Measurements from ENCODE around the gene KLK3.
"Not testable (repeated sequence)": the region's sequence is repeated elsewhere in the genome, so short reads cannot be mapped to it uniquely, and the experiment has no call there.

The KLK3 gene

DNA sequence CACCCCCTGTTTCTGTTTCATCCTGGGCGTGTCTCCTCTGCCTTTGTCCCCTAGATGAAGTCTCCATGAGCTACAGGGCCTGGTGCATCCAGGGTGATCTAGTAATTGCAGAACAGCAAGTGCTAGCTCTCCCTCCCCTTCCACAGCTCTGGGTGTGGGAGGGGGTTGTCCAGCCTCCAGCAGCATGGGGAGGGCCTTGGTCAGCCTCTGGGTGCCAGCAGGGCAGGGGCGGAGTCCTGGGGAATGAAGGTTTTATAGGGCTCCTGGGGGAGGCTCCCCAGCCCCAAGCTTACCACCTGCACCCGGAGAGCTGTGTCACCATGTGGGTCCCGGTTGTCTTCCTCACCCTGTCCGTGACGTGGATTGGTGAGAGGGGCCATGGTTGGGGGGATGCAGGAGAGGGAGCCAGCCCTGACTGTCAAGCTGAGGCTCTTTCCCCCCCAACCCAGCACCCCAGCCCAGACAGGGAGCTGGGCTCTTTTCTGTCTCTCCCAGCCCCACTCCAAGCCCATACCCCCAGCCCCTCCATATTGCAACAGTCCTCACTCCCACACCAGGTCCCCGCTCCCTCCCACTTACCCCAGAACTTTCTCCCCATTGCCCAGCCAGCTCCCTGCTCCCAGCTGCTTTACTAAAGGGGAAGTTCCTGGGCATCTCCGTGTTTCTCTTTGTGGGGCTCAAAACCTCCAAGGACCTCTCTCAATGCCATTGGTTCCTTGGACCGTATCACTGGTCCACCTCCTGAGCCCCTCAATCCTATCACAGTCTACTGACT is at the start of gene KLK3:
Gene KLK3, plus strand, starts transcription at position 280 of the 775 bp plus-strand sequence. Its CDS starts 41 bp downstream, at position 321.
- Mint-ChIP-seq H3K27ac (peak within 1 kb of the TSS; percentile 32), H3K4me1 (no peaks in the 10 kb centered on the region), H3K4me3 (no peak within 1 kb of the TSS)

DNA sequence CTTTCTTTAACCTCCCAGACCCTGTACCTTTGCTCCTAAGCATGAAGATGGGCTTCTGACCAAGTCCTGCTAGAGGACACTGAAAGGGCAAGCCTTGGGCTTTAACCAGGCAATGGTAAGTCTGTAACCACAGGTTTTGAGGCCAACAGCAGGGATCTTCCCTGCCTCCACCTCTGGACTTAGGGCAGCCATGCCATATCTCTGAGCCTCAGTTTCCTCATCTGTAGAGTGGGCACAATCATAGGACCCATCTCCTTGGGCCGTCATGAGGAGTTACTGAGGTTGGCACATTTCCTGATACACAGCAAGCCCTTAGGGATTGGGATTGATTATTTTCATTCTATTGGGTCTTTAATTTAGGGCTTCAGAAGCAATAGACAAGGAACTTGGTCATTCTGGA is 45.9 kb upstream of the KLK3 start:
- ATAC-seq = no peak
- Mint-ChIP-seq H3K4me3 (no peak overlapping the region), H3K9me3 (no peaks in the 10 kb centered on the region), H3K36me3 (peaks cover 12% of the 10 kb centered on the region), H3K4me1 (peaks cover 20% of the 10 kb centered on the region), H3K27ac (no peak overlapping the region)
- DNase-seq (ENCODE audit: low spot score in 2 of 2) = no peak

More for the DNA sequence above, at the start of gene KLK3:
- H3K36me3 Mint-ChIP-seq = no peaks in the 10 kb centered on the region
- H3K9me3 Mint-ChIP-seq = no peaks in the 10 kb centered on the region
- no peak for ATAC-seq
- no peak for DNase-seq (ENCODE audit: low spot score in 2 of 2)

DNA sequence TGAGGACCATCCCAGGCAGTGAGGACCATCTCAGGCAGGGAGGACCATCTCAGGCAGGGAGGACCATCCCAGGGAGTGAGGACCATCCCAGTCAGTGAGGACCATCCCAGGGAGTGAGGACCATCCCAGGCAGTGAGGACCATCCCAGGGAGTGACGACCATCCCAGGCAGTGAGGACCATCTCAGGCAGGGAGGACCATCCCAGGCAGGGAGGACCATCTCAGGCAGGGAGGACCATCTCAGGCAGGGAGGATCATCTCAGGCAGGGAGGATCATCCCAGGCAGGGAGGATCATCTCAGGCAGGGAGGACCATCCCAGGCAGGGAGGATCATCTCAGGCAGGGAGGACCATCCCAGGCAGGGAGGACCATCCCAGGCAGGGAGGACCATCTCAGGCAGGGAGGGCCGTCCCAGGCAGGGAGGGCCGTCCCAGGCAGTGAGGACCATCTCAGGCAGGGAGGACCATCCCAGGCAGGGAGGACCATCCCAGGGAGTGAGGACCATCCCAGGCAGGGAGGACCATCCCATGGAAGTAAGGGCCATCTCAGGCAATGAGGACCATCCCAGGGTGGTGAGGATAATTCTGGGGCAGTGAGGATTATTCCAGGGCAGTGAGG is 43.0 kb upstream of the KLK3 start:
- not testable (repeated sequence) for ATAC-seq, H3K36me3 Mint-ChIP-seq

DNA sequence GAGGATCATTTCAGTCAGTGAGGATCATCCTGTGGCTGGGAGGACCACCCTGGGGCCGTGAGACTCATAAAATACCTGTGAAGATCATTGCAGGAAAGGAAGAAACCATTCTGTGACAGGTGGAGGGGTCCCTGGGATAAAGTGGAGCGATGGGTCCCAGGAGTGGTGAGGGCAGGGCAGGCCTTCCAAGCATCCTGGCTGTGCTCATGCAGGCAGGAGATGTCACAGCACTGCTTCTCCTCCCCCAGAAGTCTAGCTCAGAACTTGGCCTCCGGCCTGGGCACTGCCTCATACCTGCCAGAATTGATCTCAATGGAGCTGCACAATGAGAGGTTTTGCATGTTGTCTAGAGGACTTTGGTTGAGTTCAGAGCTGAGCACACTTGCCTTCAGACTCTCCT is 42.2 kb upstream of the KLK3 start:
- H3K4me1 Mint-ChIP-seq = peaks cover 16% of the 10 kb centered on the region
- no peaks in the 10 kb centered on the region for H3K36me3 Mint-ChIP-seq
- ATAC-seq = no peak
- no peak overlapping the region for H3K27ac Mint-ChIP-seq
- no peak for DNase-seq (ENCODE audit: low spot score in 2 of 2)
- H3K4me3 Mint-ChIP-seq = no peak overlapping the region
- no peaks in the 10 kb centered on the region for H3K9me3 Mint-ChIP-seq

More for the DNA sequence above, 43.0 kb upstream of the KLK3 start:
- H3K27ac Mint-ChIP-seq; H3K4me1 Mint-ChIP-seq; H3K9me3 Mint-ChIP-seq; DNase-seq (ENCODE audit: low spot score in 2 of 2); H3K4me3 Mint-ChIP-seq: not testable (repeated sequence)

DNA sequence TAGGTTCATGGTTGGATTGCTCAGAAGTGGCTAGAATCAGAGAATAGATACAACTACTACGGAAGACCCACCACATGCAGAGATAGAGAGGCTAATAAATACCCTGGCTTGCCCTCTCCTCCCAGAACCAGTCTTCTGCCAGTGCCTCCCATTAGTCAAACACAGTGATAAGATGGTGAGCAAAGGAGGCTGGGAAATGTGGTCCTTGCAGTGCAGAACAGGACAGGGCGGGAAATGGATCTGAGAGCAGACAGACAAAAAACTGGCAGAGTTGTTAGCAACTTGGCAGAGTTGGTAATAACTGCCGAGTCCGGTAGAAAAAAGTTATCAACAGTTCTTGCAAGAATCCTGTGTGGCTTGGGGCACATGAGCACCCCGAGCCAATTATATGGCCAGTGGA is 39.8 kb upstream of the KLK3 start:
- H3K4me1 Mint-ChIP-seq = peaks cover 40% of the 10 kb centered on the region
- H3K27ac Mint-ChIP-seq = no peak overlapping the region
- H3K36me3 Mint-ChIP-seq = no peaks in the 10 kb centered on the region
- H3K9me3 Mint-ChIP-seq = no peaks in the 10 kb centered on the region
- ATAC-seq (no peak), DNase-seq (ENCODE audit: low spot score in 2 of 2) (no peak)
- H3K4me3 Mint-ChIP-seq = no peak overlapping the region

DNA sequence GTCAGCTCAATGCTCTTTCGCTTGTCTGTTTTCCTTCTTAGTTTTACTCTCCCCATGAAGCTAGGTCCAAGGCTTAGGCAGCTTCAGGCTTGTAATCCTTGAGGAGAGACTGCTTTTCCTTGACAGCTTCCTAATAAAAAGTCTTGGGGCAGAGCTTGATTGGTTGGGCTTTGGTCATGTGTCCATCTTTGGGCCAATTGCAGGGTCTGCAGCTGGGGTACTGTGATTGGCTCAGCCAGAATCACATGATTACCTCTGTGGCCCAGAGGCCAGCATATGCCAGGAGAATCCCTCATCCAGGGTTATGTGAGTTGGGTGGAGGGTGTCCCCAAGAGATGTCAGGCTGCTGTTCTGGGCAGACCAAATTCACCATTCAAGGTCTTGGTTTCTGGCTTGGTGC is 39.3 kb upstream of the KLK3 start:
- H3K4me1 Mint-ChIP-seq = peaks cover 45% of the 10 kb centered on the region
- no peak overlapping the region for H3K27ac Mint-ChIP-seq
- H3K36me3 Mint-ChIP-seq = no peaks in the 10 kb centered on the region
- ATAC-seq (no peak), DNase-seq (ENCODE audit: low spot score in 2 of 2) (no peak)
- H3K9me3 Mint-ChIP-seq = no peaks in the 10 kb centered on the region
- H3K4me3 Mint-ChIP-seq = no peak overlapping the region

DNA sequence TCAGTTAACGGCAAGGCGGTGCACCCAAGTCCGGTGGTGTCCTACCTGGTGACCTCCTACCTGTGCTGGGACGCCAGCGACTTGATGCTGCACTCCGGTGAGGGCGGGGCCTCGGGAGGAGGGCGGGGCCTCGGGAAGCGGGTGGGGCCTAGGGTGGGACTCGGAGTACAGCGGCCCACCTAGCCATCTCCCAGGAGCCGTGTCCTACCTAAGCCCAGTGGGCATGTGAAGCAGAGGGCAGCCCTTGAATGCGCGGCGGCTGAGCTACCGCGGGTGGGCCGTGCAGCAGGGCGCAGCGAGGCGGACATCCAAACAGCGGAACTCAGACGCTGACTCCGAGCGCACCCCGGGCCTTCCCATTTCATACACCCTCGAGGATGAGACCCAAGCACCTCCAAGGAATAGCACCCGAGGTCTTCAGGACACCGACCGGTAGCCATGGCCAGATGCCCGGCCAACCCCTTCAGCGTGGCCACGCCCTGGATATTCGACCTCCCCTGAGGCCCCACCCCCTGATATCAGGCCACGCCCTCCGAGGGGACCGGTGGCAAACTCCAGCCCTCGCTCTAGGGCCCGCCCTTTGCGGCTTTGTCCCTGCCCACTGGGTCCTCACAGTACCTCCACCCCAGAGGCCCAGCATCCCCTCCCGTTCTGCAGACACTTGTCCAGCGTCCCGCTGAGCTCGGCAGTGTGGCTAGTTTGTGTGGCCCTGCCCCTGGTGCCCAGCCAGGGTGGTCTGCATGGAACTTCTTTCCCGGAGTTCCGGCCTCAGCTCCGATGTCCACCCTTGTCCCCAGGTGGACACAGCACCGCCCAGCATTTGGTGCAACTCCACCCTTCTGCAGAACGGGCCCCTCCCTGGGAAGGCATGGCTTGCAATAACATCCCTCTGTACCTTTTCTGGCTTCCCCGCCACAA is 36.5 kb upstream of the KLK3 start:
- DNase-seq (ENCODE audit: low spot score in 2 of 2) = peak; percentile 48 to 83
- Mint-ChIP-seq H3K27ac (peak overlapping the region; percentile 85), H3K4me1 (peaks cover 53% of the 10 kb centered on the region), H3K4me3 (peak overlapping the region; percentile 70), H3K36me3 (no peaks in the 10 kb centered on the region), H3K9me3 (no peaks in the 10 kb centered on the region)
- ATAC-seq = peak; percentile 51

DNA sequence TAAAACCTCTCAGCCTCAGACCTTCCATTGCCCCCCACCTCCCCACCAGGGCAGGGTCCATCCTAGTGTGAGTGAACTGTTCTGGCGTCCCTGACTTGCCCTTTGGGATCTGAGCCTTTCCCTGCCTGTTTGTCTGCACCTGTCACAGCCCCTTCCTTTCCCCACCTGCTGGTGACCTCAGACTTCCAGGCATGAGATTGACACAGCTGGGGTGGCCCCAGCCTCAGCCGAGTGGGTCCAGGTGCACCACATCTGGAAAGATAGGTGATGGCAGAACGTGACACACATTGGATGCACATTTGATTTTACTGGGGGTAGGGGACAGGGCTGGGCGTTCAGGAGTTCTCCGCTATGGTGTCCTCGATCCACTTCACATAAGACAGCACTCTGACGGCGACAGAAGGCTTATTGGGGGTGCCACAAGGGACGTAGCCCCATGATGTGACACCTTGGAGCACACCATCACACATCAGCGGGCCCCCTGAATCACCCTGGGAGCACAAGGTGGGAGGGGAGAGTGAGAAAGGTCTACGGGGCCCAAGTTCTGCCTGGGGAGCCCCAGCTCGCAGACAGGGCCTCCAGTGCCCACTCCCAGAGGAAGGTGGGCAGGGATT is 35.7 kb upstream of the KLK3 start:
- no peak for ATAC-seq

DNA sequence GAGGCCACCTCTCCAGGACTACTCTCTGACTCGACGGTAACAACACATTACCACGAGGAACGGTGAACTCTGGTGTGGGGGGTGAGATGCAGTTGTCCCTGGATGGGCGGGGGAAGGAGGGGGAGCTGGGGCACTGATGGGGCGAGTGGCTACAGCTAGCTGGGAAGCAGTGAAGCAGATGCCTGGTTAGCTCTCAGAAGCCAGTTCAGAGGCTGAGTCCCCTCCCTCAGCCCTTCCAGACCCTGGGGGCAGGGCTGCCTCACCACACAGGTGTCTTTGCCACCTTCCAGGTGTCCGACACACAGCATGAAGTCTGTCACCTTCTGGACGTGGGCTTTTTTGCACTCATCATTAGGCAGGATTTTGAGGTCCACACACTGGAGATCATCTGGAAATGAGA is 35.1 kb upstream of the KLK3 start:
- H3K9me3 Mint-ChIP-seq = no peaks in the 10 kb centered on the region
- H3K27ac Mint-ChIP-seq = peak overlapping the region; percentile 49
- no peak for DNase-seq (ENCODE audit: low spot score in 2 of 2)
- peaks cover 53% of the 10 kb centered on the region for H3K4me1 Mint-ChIP-seq
- no peaks in the 10 kb centered on the region for H3K36me3 Mint-ChIP-seq
- ATAC-seq = no peak
- H3K4me3 Mint-ChIP-seq = peak overlapping the region; percentile 70

More for the DNA sequence above, 35.7 kb upstream of the KLK3 start:
- Mint-ChIP-seq H3K4me3 (peak overlapping the region; percentile 70), H3K27ac (no peak overlapping the region), H3K36me3 (no peaks in the 10 kb centered on the region), H3K9me3 (no peaks in the 10 kb centered on the region), H3K4me1 (peaks cover 53% of the 10 kb centered on the region)
- no peak for DNase-seq (ENCODE audit: low spot score in 2 of 2)

DNA sequence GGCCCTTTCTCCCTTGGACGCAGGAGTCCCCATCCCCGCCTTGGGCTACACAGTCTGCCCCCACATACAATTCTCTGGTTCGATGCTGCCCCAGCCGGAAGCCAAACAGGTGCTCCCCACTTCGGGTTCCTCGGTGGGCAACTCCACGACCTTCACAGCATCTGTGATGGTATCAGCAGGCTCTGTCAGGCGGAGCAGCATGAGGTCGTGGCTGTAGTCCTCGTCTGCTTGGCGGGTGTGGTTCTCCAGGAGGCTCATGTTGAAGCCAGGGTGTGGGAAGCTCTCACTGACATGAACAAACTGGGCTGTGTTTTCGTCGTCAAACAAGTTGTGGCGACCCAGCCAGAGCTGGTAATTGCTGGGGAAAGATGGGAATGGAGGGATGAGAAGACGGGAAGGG is 34.6 kb upstream of the KLK3 start:
- Mint-ChIP-seq H3K27ac (peak overlapping the region; percentile 49), H3K36me3 (no peaks in the 10 kb centered on the region), H3K4me3 (peak overlapping the region; percentile 39), H3K4me1 (peaks cover 53% of the 10 kb centered on the region), H3K9me3 (no peaks in the 10 kb centered on the region)
- ATAC-seq = no peak
- no peak for DNase-seq (ENCODE audit: low spot score in 2 of 2)

DNA sequence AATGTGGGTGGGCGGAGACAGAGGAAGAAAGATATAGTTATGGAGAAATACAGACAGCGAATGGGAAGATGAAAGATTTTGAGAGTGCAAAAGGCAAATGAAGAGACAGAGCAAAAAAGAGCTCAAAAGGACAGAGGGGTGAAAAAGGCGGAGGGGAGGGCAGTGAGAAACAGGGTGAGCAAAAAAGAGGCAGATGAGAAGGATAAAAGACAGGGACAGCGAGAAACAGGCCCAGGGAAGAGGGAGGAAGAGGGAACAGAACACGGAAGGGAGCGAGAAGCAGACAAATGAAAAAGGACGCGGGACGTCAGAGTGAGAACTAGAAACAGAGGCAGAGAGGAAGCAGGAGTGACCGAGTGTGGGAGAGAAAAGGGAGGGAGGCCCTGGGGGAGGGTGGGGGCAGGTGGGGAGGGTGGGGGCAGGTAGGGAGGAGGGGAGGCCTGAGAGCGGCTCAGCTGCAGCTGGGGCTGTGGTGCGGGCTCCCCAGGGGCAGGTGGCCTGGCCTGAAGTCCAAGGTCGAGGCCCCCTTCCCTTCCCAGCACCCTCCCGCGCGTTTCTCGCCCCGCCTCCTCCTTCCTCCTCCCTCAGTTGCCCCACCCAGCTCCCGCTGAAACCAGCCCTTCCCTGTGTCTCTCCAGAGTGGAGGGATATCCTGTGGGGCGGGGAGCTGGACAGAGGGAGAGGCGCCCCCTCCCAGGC is 34.0 kb upstream of the KLK3 start:
- no peaks in the 10 kb centered on the region for H3K36me3 Mint-ChIP-seq
- H3K4me1 Mint-ChIP-seq = peaks cover 53% of the 10 kb centered on the region
- peak overlapping the region; percentile 49 for H3K27ac Mint-ChIP-seq
- peak overlapping the region; percentile 39 for H3K4me3 Mint-ChIP-seq
- no peak for ATAC-seq
- no peak for DNase-seq (ENCODE audit: low spot score in 2 of 2)
- H3K9me3 Mint-ChIP-seq = no peaks in the 10 kb centered on the region

DNA sequence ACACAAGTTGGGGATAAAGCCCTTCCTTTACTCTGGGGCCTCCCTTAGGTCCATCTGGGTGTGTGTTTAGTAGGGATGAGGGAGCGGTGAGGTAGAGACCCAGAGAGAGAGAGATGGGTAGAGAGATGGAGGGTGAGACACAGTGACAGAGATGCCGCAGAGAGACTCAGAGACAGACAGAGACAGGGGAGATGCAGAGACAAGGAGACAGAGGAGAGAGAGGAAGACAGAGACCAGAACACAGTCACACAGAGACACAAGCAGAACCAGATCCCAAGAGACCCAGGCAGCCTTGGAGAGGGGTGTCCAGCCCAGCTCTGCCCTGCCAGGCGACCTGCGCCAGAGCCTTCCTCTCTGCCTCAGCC is 33.5 kb upstream of the KLK3 start:
- peak overlapping the region; percentile 39 for H3K4me3 Mint-ChIP-seq
- no peak overlapping the region for H3K27ac Mint-ChIP-seq
- H3K4me1 Mint-ChIP-seq = peaks cover 50% of the 10 kb centered on the region

DNA sequence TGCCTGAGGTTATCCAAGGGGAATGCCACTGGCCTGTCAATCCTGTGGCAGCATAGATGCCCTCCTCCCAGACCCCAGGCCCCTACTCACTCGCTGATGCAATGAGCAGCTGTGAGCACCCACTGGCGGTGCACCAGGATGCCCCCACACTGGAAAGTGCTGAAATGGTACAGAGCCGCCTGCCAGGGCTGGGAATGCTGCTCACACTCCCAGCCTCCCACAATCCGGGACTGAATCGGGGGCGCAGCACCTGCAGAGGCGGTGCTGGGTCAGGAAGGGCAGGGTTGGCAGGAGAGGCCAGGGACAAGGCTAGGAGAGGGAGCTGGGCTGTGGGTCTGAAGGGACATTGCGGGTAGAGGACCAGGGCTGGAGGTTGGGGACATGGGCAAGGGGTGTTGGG is 33.1 kb upstream of the KLK3 start:
- Mint-ChIP-seq H3K36me3 (no peaks in the 10 kb centered on the region), H3K27ac (no peak overlapping the region), H3K4me3 (no peak overlapping the region), H3K9me3 (no peaks in the 10 kb centered on the region), H3K4me1 (peaks cover 46% of the 10 kb centered on the region)
- ATAC-seq (no peak), DNase-seq (ENCODE audit: low spot score in 2 of 2) (no peak)

More for the DNA sequence above, 33.5 kb upstream of the KLK3 start:
- ATAC-seq (no peak), DNase-seq (ENCODE audit: low spot score in 2 of 2) (no peak)
- H3K36me3 Mint-ChIP-seq = no peaks in the 10 kb centered on the region
- H3K9me3 Mint-ChIP-seq = no peaks in the 10 kb centered on the region

DNA sequence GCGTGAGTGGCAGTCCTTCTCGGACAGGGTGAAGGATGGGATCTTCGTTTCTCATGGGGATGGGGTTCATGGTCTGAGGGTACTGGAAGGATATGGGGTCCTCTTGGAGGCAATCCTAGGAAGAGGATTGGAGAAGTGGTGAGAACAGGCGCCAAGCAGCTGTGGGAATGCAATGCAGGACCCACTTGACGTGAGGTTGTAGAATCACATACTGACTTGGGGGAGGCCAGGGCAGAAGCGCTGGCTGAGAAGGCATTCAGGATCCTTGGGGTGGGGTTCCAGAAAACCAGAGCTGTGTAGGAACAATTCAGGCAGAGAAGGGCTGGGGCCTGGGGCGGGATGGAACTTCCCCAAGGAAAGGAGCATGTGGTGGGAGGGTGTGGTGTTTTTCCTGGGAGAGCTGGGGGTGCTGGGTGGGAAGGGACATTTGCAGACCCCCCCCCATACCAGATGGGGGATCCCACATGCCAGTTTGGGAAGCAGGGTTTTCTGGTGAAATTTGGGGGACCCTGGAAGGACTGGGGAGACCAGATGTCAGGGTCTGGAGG is 32.0 kb upstream of the KLK3 start:
- H3K4me1 Mint-ChIP-seq = peaks cover 35% of the 10 kb centered on the region
- no peaks in the 10 kb centered on the region for H3K9me3 Mint-ChIP-seq
- H3K27ac Mint-ChIP-seq = no peak overlapping the region
- H3K4me3 Mint-ChIP-seq = no peak overlapping the region
- H3K36me3 Mint-ChIP-seq = no peaks in the 10 kb centered on the region
- ATAC-seq (no peak), DNase-seq (ENCODE audit: low spot score in 2 of 2) (no peak)
